ENCODE measurements around the gene NANOGP8.

NANOGP8 gene

GRCh38 chr15:35055416-35056105 is 29.5 kb downstream of the NANOGP8 start:
- DNase-seq = no peak

- no peak for DNase-seq
Observed at GRCh38 chr15:35054380-35054779, 30.7 kb downstream of the NANOGP8 start.

- no peak for DNase-seq
Observed at GRCh38 chr15:35047996-35048395, 37.1 kb downstream of the NANOGP8 start.

- DNase-seq = no peak
Observed at GRCh38 chr15:35047528-35047927, 37.6 kb downstream of the NANOGP8 start.

- no peak for DNase-seq
Observed at GRCh38 chr15:35043373-35044095, 41.6 kb downstream of the NANOGP8 start.

- no peak for DNase-seq
Observed at GRCh38 chr15:35040339-35041255, 44.5 kb downstream of the NANOGP8 start.

- DNase-seq = no peak
Observed at GRCh38 chr15:35038626-35039451, 46.3 kb downstream of the NANOGP8 start.

Data from SW 1271 (cell line).